ENCODE measurements around the gene CXorf51A.
"Not testable (repeated sequence)": the region's sequence is repeated elsewhere in the genome, so short reads cannot be mapped to it uniquely, and the experiment has no call there.

CXorf51A gene
- 0 reads per million in 2 donors for total RNA-seq

DNA sequence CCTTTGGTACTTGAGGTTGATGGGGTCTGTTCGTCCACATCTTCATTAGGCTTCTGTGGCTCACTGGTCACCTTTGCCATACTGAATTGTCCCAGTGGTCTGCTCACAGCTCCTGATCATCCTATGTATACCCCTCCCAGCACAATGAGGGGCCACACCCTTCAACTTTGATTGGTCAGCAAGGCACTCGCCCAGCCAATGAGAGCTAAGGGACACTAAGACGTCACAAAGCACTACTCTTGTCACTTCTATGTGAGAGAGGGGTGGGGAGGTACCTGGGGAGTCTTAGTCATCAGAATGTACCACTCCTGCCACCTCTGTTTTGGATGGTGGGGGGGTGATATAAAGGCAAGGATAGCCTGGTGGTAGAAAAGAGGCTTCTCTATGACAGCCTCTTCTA, at the start of gene CXorf51A:
CXorf51A (minus strand) TSS at position 101 of the 400 bp plus-strand sequence; CDS start at position 80, 21 bp downstream.
- DNase-seq = not testable (repeated sequence)

DNA sequence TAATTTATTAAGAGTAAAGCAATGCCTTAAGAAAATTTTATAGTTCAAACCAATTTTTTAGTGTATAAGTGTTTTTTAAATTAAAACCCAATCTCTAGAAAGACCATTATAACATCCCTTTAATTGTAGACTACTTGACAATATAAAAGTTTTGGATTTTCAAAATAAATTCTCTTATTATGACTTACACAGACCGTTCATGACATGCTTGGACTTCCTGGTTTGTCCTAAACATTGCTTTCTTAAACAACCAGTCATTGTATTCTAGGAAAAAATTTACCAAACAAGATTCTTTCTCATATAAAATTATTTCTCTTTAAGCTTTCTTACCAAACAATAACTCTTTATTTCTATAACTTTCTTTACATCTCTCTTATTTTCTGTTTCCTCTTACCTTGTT, 49.0 kb upstream of the CXorf51A start:
- no peak for DNase-seq

DNA sequence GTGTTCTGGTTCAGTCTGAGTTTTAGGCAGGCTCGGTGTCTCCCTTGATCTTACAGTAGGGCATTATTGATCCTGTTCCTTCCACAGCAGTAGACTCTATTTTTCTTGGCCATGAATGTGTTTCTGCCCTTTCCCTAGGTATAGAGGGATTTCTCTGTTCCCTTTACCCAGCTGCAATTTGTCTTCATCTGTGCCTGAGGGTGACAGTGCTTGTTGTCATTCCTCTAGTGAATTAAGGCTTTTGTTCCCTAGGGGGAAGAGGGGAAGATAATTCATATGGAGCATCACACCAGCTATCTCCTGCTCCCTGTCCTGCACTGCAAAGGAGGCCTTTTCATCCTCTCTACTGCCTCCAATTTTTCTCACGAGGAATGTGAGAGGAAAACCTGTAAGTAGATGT, 39.7 kb upstream of the CXorf51A start:
- no peak for DNase-seq

DNA sequence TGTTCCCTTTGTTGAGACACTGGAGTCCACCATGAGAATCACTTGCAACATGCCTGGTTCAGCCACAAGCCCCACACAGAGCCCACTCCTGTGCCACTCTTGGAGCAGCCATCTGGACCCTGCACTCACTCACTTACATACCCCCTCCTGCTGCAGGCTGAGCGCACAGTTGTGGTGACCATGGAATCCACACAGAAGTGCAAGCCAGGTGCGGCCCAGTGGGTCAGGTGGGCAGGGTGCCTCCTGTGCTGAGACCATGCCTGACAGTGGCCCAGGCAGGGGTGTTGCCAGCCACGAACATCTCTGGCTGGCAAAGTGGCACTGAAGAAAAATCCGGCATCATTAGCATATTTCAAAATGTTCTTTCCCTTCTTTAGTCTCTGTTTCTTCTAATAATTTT, 17.4 kb upstream of the CXorf51A start:
- no peak for DNase-seq

DNA sequence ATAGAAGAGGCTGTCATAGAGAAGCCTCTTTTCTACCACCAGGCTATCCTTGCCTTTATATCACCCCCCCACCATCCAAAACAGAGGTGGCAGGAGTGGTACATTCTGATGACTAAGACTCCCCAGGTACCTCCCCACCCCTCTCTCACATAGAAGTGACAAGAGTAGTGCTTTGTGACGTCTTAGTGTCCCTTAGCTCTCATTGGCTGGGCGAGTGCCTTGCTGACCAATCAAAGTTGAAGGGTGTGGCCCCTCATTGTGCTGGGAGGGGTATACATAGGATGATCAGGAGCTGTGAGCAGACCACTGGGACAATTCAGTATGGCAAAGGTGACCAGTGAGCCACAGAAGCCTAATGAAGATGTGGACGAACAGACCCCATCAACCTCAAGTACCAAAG, 5.1 kb downstream of the CXorf51A start, which contains the start of gene CXorf51B:
CXorf51B (plus strand) TSS at position 301 of the 400 bp plus-strand sequence; CDS start at position 322, 21 bp downstream.
- not testable (repeated sequence) for DNase-seq
